Dendritic cell treated with granulocyte-macrophage colony-stimulating factor and Interleukin-4, amounts not matched to agents 40 ng/mL and 50 ng/mL, for 4 days (primary cell): ENCODE measurements around the gene E2F4.

Experiments
- H3K27ac Mint-ChIP-seq: one replicate; pipeline ENCODE4 v1.8.0; 2022; ENCODE audit warnings: mild to moderate bottlenecking, mixed read lengths
- H3K27me3 Mint-ChIP-seq: one replicate; pipeline ENCODE4 v1.8.0; 2022; ENCODE audit warnings: mild to moderate bottlenecking, mixed read lengths
- H3K36me3 Mint-ChIP-seq: one replicate; pipeline ENCODE4 v1.8.0; 2022; ENCODE audit warnings: low read depth, mixed read lengths
- H3K4me1 Mint-ChIP-seq: one replicate; pipeline ENCODE4 v1.8.0; 2022; ENCODE audit warnings: low read depth, mixed read lengths
- H3K4me3 Mint-ChIP-seq: one replicate; pipeline ENCODE4 v1.8.0; 2022; ENCODE audit warnings: mild to moderate bottlenecking, moderate library complexity, mixed read lengths
- H3K9me3 Mint-ChIP-seq: one replicate; pipeline ENCODE4 v1.8.0; 2022; ENCODE audit warnings: mixed read lengths
- intact Hi-C: fragments of 100-400 bp; cut with micrococcal nuclease; formaldehyde crosslinking; loops from one replicate; pipeline ENCODE4 v1.15.0; 2022

The E2F4 gene

GRCh38 chr16:67198238-67198734 lies 6.3 kb downstream of the E2F4 start:
- peaks cover 57% of the 10 kb centered on the region for H3K4me1 Mint-ChIP-seq
- intact Hi-C loops: loop anchor here (5.0 kb wide), 1 partner anchor 44 kb away; no protein-coding TSS in a partner anchor
- peaks cover 95% of the 10 kb centered on the region for H3K36me3 Mint-ChIP-seq
- no peak overlapping the region for H3K4me3 Mint-ChIP-seq
- peak overlapping the region; percentile 70 for H3K27ac Mint-ChIP-seq
- no peaks in the 10 kb centered on the region for H3K27me3 Mint-ChIP-seq
- H3K9me3 Mint-ChIP-seq: no peaks in the 10 kb centered on the region

- intact Hi-C loops: loop anchor here (5.0 kb wide), 1 partner anchor 43 kb away; no protein-coding TSS in a partner anchor
- H3K4me1 Mint-ChIP-seq: peaks cover 48% of the 10 kb centered on the region
- H3K4me3 Mint-ChIP-seq: no peak within 1 kb of the TSS
- peak within 1 kb of the TSS; percentile 70 for H3K27ac Mint-ChIP-seq
- no peaks in the 10 kb centered on the region for H3K9me3 Mint-ChIP-seq
- H3K36me3 Mint-ChIP-seq: peaks cover 95% of the 10 kb centered on the region
- H3K27me3 Mint-ChIP-seq: no peaks in the 10 kb centered on the region
Measured at GRCh38 chr16:67199011-67199807, 7.3 kb downstream of the E2F4 start, which contains the start of gene ELMO3. Gene ELMO3, plus strand, starts transcription at chr16:67199131. Its CDS starts 196 bp downstream, at chr16:67199327.

GRCh38 chr16:67199808-67200198 lies 7.8 kb downstream of the E2F4 start:
- no peaks in the 10 kb centered on the region for H3K9me3 Mint-ChIP-seq
- H3K36me3 Mint-ChIP-seq: peaks cover 95% of the 10 kb centered on the region
- intact Hi-C loops: loop anchor here (5.0 kb wide), 1 partner anchor 42 kb away; no protein-coding TSS in a partner anchor
- H3K4me1 Mint-ChIP-seq: peaks cover 42% of the 10 kb centered on the region
- H3K27ac Mint-ChIP-seq: peak overlapping the region; percentile 23
- H3K4me3 Mint-ChIP-seq: no peak overlapping the region
- no peaks in the 10 kb centered on the region for H3K27me3 Mint-ChIP-seq

GRCh38 chr16:67200491-67200890 lies 8.5 kb downstream of the E2F4 start:
- Mint-ChIP-seq H3K4me1 (peaks cover 40% of the 10 kb centered on the region), H3K9me3 (no peaks in the 10 kb centered on the region), H3K36me3 (peaks cover 95% of the 10 kb centered on the region), H3K4me3 (no peak overlapping the region), H3K27me3 (no peaks in the 10 kb centered on the region), H3K27ac (no peak overlapping the region)
- intact Hi-C loops: no loop called here

GRCh38 chr16:67201411-67202345 lies 9.7 kb downstream of the E2F4 start:
- peaks cover 95% of the 10 kb centered on the region for H3K36me3 Mint-ChIP-seq
- H3K27ac Mint-ChIP-seq: no peak overlapping the region
- no peak overlapping the region for H3K4me3 Mint-ChIP-seq
- H3K4me1 Mint-ChIP-seq: peaks cover 28% of the 10 kb centered on the region
- H3K27me3 Mint-ChIP-seq: no peaks in the 10 kb centered on the region
- H3K9me3 Mint-ChIP-seq: no peaks in the 10 kb centered on the region
- intact Hi-C loops: no loop called here

- no peaks in the 10 kb centered on the region for H3K27me3 Mint-ChIP-seq
- no peaks in the 10 kb centered on the region for H3K9me3 Mint-ChIP-seq
- no peak overlapping the region for H3K27ac Mint-ChIP-seq
- intact Hi-C loops: no loop called here
- H3K36me3 Mint-ChIP-seq: peaks cover 95% of the 10 kb centered on the region
- H3K4me1 Mint-ChIP-seq: peaks cover 21% of the 10 kb centered on the region
- no peak overlapping the region for H3K4me3 Mint-ChIP-seq
Measured at GRCh38 chr16:67202426-67202825, 10.5 kb downstream of the E2F4 start.

- H3K27ac Mint-ChIP-seq: no peak overlapping the region
- H3K27me3 Mint-ChIP-seq: no peaks in the 10 kb centered on the region
- H3K4me3 Mint-ChIP-seq: no peak overlapping the region
- intact Hi-C loops: no loop called here
- peaks cover 90% of the 10 kb centered on the region for H3K36me3 Mint-ChIP-seq
- peaks cover 15% of the 10 kb centered on the region for H3K4me1 Mint-ChIP-seq
- no peaks in the 10 kb centered on the region for H3K9me3 Mint-ChIP-seq
Measured at GRCh38 chr16:67202956-67203493, 11.1 kb downstream of the E2F4 start.

GRCh38 chr16:67204076-67204475 lies 12.1 kb downstream of the E2F4 start:
- intact Hi-C loops: no loop called here

GRCh38 chr16:67206129-67206837 lies 14.3 kb downstream of the E2F4 start:
- intact Hi-C loops: no loop called here
- Mint-ChIP-seq H3K9me3 (no peaks in the 10 kb centered on the region), H3K36me3 (peaks cover 74% of the 10 kb centered on the region), H3K27ac (no peak overlapping the region), H3K4me3 (no peak overlapping the region), H3K27me3 (no peaks in the 10 kb centered on the region), H3K4me1 (no peaks in the 10 kb centered on the region)

More at GRCh38 chr16:67204076-67204475, 12.1 kb downstream of the E2F4 start:
- Mint-ChIP-seq H3K36me3 (peaks cover 82% of the 10 kb centered on the region), H3K9me3 (no peaks in the 10 kb centered on the region), H3K27me3 (no peaks in the 10 kb centered on the region), H3K4me3 (no peak overlapping the region), H3K27ac (no peak overlapping the region), H3K4me1 (peaks cover 8% of the 10 kb centered on the region)

- no peaks in the 10 kb centered on the region for H3K4me1 Mint-ChIP-seq
- H3K27ac Mint-ChIP-seq: no peak overlapping the region
Measured at GRCh38 chr16:67206838-67207248, 14.9 kb downstream of the E2F4 start.

GRCh38 chr16:67207249-67208091 lies 15.5 kb downstream of the E2F4 start:
- Mint-ChIP-seq H3K36me3 (peaks cover 62% of the 10 kb centered on the region), H3K27ac (no peak overlapping the region), H3K27me3 (no peaks in the 10 kb centered on the region), H3K4me3 (no peak overlapping the region), H3K9me3 (no peaks in the 10 kb centered on the region), H3K4me1 (no peaks in the 10 kb centered on the region)
- intact Hi-C loops: no loop called here

More at GRCh38 chr16:67206838-67207248, 14.9 kb downstream of the E2F4 start:
- Mint-ChIP-seq H3K4me3 (no peak overlapping the region), H3K27me3 (no peaks in the 10 kb centered on the region), H3K9me3 (no peaks in the 10 kb centered on the region), H3K36me3 (peaks cover 68% of the 10 kb centered on the region)
- intact Hi-C loops: no loop called here

- Mint-ChIP-seq H3K4me3 (no peak overlapping the region), H3K27me3 (no peaks in the 10 kb centered on the region), H3K27ac (no peak overlapping the region), H3K4me1 (peaks cover 7% of the 10 kb centered on the region), H3K9me3 (no peaks in the 10 kb centered on the region), H3K36me3 (peaks cover 54% of the 10 kb centered on the region)
- intact Hi-C loops: no loop called here
Measured at GRCh38 chr16:67208154-67208896, 16.4 kb downstream of the E2F4 start.
